ENCODE data around the gene PCOLCE2.
"Not testable (repeated sequence)": the region's sequence is repeated elsewhere in the genome, so short reads cannot be mapped to it uniquely, and the experiment has no call there.

The PCOLCE2 gene

GRCh38 chr3:142898346-142899213 is 9.7 kb upstream of the PCOLCE2 start:
- no peak for DNase-seq

- DNase-seq: no peak
Observed at GRCh38 chr3:142897807-142898206, 8.9 kb upstream of the PCOLCE2 start.

GRCh38 chr3:142896996-142897395 is 8.1 kb upstream of the PCOLCE2 start:
- DNase-seq: no peak

GRCh38 chr3:142896201-142896755 is 7.4 kb upstream of the PCOLCE2 start:
- DNase-seq: no peak

- DNase-seq: no peak
Observed at GRCh38 chr3:142894493-142894892, 5.6 kb upstream of the PCOLCE2 start.

GRCh38 chr3:142892714-142893113 is 3.8 kb upstream of the PCOLCE2 start:
- DNase-seq: no peak

- DNase-seq: no peak
Observed at GRCh38 chr3:142890592-142890991, 1.7 kb upstream of the PCOLCE2 start.

GRCh38 chr3:142889212-142890014 is 530 bp upstream of the PCOLCE2 start:
- DNase-seq: no peak

- DNase-seq: no peak
Observed at GRCh38 chr3:142888099-142888480, 793 bp downstream of the PCOLCE2 start.

GRCh38 chr3:142886940-142887339 is 1.9 kb downstream of the PCOLCE2 start:
- DNase-seq: no peak

GRCh38 chr3:142886021-142886420 is 2.9 kb downstream of the PCOLCE2 start:
- DNase-seq: no peak

- no peak for DNase-seq
Observed at GRCh38 chr3:142884531-142884930, 4.4 kb downstream of the PCOLCE2 start.

GRCh38 chr3:142883534-142883933 is 5.3 kb downstream of the PCOLCE2 start:
- not testable (repeated sequence) for DNase-seq

- no peak for DNase-seq
Observed at GRCh38 chr3:142881445-142882224, 7.2 kb downstream of the PCOLCE2 start.

- no peak for DNase-seq
Observed at GRCh38 chr3:142878649-142879300, 10.1 kb downstream of the PCOLCE2 start.

- no peak for DNase-seq
Observed at GRCh38 chr3:142876417-142876816, 12.5 kb downstream of the PCOLCE2 start.

GRCh38 chr3:142875583-142876207 is 13.2 kb downstream of the PCOLCE2 start:
- no peak for DNase-seq

GRCh38 chr3:142875099-142875498 is 13.8 kb downstream of the PCOLCE2 start:
- no peak for DNase-seq

GRCh38 chr3:142868382-142868781 is 20.5 kb downstream of the PCOLCE2 start:
- not testable (repeated sequence) for DNase-seq

GRCh38 chr3:142866841-142867631 is 21.8 kb downstream of the PCOLCE2 start:
- peak; percentile 59 for DNase-seq
